Fibroblast of lung (primary cell): Measurements from ENCODE around the gene KRT27. TPM values are rescaled to one million over a fixed set of nuclear protein-coding genes. Genes with fewer than 3 reads are reported as not detected.

Experiments
- DNase-seq, 2 donors: peaks; one replicate each; pipeline versions ENCODE4 v3.0.0 to v3.0.0-alpha.2; 2010; ENCODE audit warnings: low read depth in 2 of 2
- H2AFZ ChIP-seq: 2 replicates; pipeline ENCODE4 v1.5.1; 2012; ENCODE audit warnings: low read length, control low read depth, inconsistent platforms
- H3K27ac ChIP-seq: 2 replicates; pipeline ENCODE4 v1.5.1; 2011; ENCODE audit warnings: low read length, control low read depth; ENCODE audit not compliant: insufficient read depth
- H3K27me3 ChIP-seq: 2 replicates; pipeline ENCODE4 v1.5.1; 2011; ENCODE audit warnings: mild to moderate bottlenecking, low read length; ENCODE audit not compliant: control insufficient read depth, insufficient read depth
- H3K36me3 ChIP-seq: 2 replicates; pipeline ENCODE4 v1.5.1; 2011; ENCODE audit warnings: low read length; ENCODE audit not compliant: control insufficient read depth, insufficient read depth
- H3K4me1 ChIP-seq: 2 replicates; pipeline ENCODE4 v1.5.1; 2011; ENCODE audit warnings: low read length; ENCODE audit not compliant: control insufficient read depth, insufficient read depth; ENCODE audit errors: extremely low read depth
- H3K4me2 ChIP-seq: 2 replicates; pipeline ENCODE4 v1.5.1; 2011; ENCODE audit warnings: low read length, control low read depth; ENCODE audit not compliant: insufficient read depth; ENCODE audit errors: extremely low read depth
- H3K4me3 ChIP-seq, 4 experiments: fragments of 200-600 bp in 1 of 4; sonication (generic) in 1 of 4; replicated peaks in 1 of 4; 2 replicates each; pipeline ENCODE4 v1.5.1; 2011 to 2016; ENCODE audit warnings: low read length in 4 of 4, low read depth in 3 of 4, mild to moderate bottlenecking in 3 of 4, control low read depth in 2 of 4, inconsistent platforms in 1 of 4, mixed read lengths in 1 of 4; ENCODE audit not compliant: insufficient read depth in 1 of 4; ENCODE audit errors: control extremely low read depth in 1 of 4
- H3K79me2 ChIP-seq: 2 replicates; pipeline ENCODE4 v1.5.1; 2012; ENCODE audit warnings: mild to moderate bottlenecking, low read length, inconsistent platforms; ENCODE audit not compliant: control insufficient read depth, insufficient read depth
- H3K9ac ChIP-seq: 2 replicates; pipeline ENCODE4 v1.5.1; 2011; ENCODE audit warnings: mild to moderate bottlenecking, low read length, control low read depth; ENCODE audit not compliant: insufficient read depth
- H3K9me3 ChIP-seq: 2 replicates; pipeline ENCODE4 v1.5.1; 2012; ENCODE audit warnings: low read depth, low read length; ENCODE audit not compliant: control insufficient read depth, insufficient read depth
- H4K20me1 ChIP-seq: 2 replicates; pipeline ENCODE4 v1.5.1; 2011; ENCODE audit warnings: low read length; ENCODE audit not compliant: control insufficient read depth, insufficient read depth; ENCODE audit errors: extremely low read depth
- CTCF ChIP-seq, 2 donors: IDR thresholded peaks in 1 of 2; conservative IDR thresholded peaks in 1 of 2; 1 replicate in 1 of 2; 2 replicates in 1 of 2; pipeline ENCODE4 v1.5.1; 2011 to 2012; ENCODE audit warnings: low read length in 2 of 2, control low read depth in 1 of 2, inconsistent platforms in 1 of 2, low read depth in 1 of 2, mild to moderate bottlenecking in 1 of 2
- EZH2 ChIP-seq: IDR thresholded peaks from 2 replicates; pipeline ENCODE4 v1.5.1; 2012; ENCODE audit warnings: low read length, control low read depth, mild to moderate bottlenecking; ENCODE audit errors: missing control alignments
- polyA plus RNA-seq, 2 donors: library from polyadenylated mRNA; depleted of rRNA in 1 of 2; stranded (reverse) in 1 of 2; unstranded in 1 of 2; fragments of >200 nt; gene quantifications; 2 replicates each; pipeline ENCODE4 v1.2.1, GENCODE V29; 2011 to 2012; ENCODE audit warnings: missing spikeins in 1 of 2
- total RNA-seq: library from RNA; depleted of rRNA; stranded (reverse); fragments of >200 nt; gene quantifications from 2 replicates; pipeline ENCODE4 v1.2.1, GENCODE V29; 2014

Gene KRT27
- total and polyA plus RNA-seq, 2 donors (not counting 1 experiment from before 2014, with no cell fraction given): not detected

GRCh38 chr17:40801157-40801556, 18.8 kb upstream of the KRT27 start:
- no peak for DNase-seq
- no peak overlapping the region for H3K4me3 ChIP-seq
- H3K36me3 ChIP-seq: no peaks in the 10 kb centered on the region
- H3K27ac ChIP-seq: no peak overlapping the region
- H2AFZ ChIP-seq: no peak overlapping the region
- no peaks in the 10 kb centered on the region for H3K9me3 ChIP-seq
- TF ChIP-seq EZH2: no peak
- TF ChIP-seq CTCF (conservative IDR thresholded peaks at IDR 0.05 in 1 of 2, IDR thresholded peaks at IDR 0.05 in 1 of 2; ENCODE audit: low read depth in 1 of 2, low read length in 2 of 2): no peak
- H3K9ac ChIP-seq: no peak overlapping the region
- no peak overlapping the region for H3K4me2 ChIP-seq
- H4K20me1 ChIP-seq: no peaks in the 10 kb centered on the region
- peaks cover 23% of the 10 kb centered on the region for H3K27me3 ChIP-seq
- no peaks in the 10 kb centered on the region for H3K79me2 ChIP-seq
- H3K4me1 ChIP-seq: no peaks in the 10 kb centered on the region

- no peak overlapping the region for H2AFZ ChIP-seq
- H3K27me3 ChIP-seq: peaks cover 24% of the 10 kb centered on the region
Measured at GRCh38 chr17:40800381-40800780, 18.0 kb upstream of the KRT27 start.

GRCh38 chr17:40799859-40800258, 17.5 kb upstream of the KRT27 start, which contains the start of gene KRT28:
KRT28 (minus strand) TSS chr17:40799959; CDS start chr17:40799893, 66 bp downstream.
- H4K20me1 ChIP-seq: no peaks in the 10 kb centered on the region

More at GRCh38 chr17:40800381-40800780, 18.0 kb upstream of the KRT27 start:
- Histone ChIP-seq H3K79me2 (no peaks in the 10 kb centered on the region), H3K4me2 (no peak overlapping the region), H3K9me3 (no peaks in the 10 kb centered on the region), H4K20me1 (no peaks in the 10 kb centered on the region), H3K4me1 (no peaks in the 10 kb centered on the region), H3K27ac (no peak overlapping the region), H3K36me3 (no peaks in the 10 kb centered on the region), H3K4me3 (no peak overlapping the region), H3K9ac (no peak overlapping the region)
- TF ChIP-seq EZH2 (no peak), CTCF (conservative IDR thresholded peaks at IDR 0.05 in 1 of 2, IDR thresholded peaks at IDR 0.05 in 1 of 2; ENCODE audit: low read depth in 1 of 2, low read length in 2 of 2) (no peak)
- no peak for DNase-seq

More at GRCh38 chr17:40799859-40800258, 17.5 kb upstream of the KRT27 start, which contains the start of gene KRT28:
- Histone ChIP-seq H3K27me3 (peaks cover 23% of the 10 kb centered on the region), H2AFZ (no peak within 1 kb of the TSS), H3K4me1 (no peaks in the 10 kb centered on the region), H3K9ac (no peak within 1 kb of the TSS), H3K79me2 (no peaks in the 10 kb centered on the region), H3K4me2 (no peak within 1 kb of the TSS), H3K27ac (no peak within 1 kb of the TSS), H3K9me3 (no peaks in the 10 kb centered on the region), H3K36me3 (no peaks in the 10 kb centered on the region), H3K4me3 (no peak within 1 kb of the TSS)
- TF ChIP-seq CTCF (conservative IDR thresholded peaks at IDR 0.05 in 1 of 2, IDR thresholded peaks at IDR 0.05 in 1 of 2; ENCODE audit: low read depth in 1 of 2, low read length in 2 of 2) (no peak), EZH2 (no peak)
- no peak for DNase-seq
